GM19395 (cell line): ENCODE measurements around the gene MYO1B.

Source experiments
- ATAC-seq: cut with Tn5 transposase; IDR thresholded peaks from one replicate; pipeline ENCODE4 v1.9.1; 2021; ENCODE audit warnings: mild to moderate bottlenecking, moderate library complexity; ENCODE audit not compliant: unreplicated experiment

Gene MYO1B

GRCh38 chr2:191355170-191355758, 110.1 kb downstream of the MYO1B start:
- ATAC-seq: no peak

DNA sequence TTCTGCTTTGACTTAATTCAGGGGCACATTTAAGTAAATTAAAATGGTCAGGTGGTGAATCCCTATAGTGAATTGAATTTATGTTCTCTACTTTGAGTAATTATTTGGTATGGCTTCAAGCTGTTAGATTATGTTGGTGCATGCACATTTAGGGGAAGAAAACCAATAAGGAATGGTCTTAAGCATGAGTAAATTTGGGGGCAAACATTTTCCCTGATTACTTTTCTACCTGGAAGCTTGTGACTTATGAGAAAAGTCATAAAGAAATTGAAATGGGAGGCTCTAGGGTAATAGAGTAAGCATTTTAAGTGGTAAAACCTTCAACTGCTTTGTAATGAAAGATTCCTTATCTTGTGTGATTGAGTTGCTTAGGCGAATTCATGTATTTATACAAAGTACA, 112.5 kb downstream of the MYO1B start:
- ATAC-seq: no peak

GRCh38 chr2:191358325-191359025, 113.3 kb downstream of the MYO1B start:
- ATAC-seq: no peak

GRCh38 chr2:191359133-191359532, 113.9 kb downstream of the MYO1B start:
- ATAC-seq: no peak

- no peak for ATAC-seq
Observed at GRCh38 chr2:191360918-191361317, 115.7 kb downstream of the MYO1B start.

DNA sequence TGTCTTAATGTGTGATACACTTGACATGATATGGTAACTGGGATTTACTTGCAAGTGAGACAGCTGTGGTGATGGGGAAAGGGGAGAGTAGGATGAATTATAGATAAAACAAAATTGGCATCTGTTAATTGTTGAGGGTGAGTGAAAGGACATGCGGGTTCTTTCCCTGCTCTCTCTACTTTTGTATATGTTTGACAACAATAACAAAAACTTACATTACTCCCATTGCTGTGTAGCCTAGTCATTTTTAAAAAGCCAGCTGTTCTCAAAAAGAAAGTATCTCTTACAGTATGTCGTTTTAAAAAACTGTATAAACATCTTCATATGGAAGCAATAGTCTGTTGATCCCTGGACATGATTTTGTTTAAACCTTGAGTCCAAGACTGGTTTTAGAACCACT, 117.6 kb downstream of the MYO1B start:
- ATAC-seq: no peak

GRCh38 chr2:191363267-191363666, 118.1 kb downstream of the MYO1B start:
- ATAC-seq: no peak

GRCh38 chr2:191365089-191365488, 119.9 kb downstream of the MYO1B start:
- ATAC-seq: no peak

DNA sequence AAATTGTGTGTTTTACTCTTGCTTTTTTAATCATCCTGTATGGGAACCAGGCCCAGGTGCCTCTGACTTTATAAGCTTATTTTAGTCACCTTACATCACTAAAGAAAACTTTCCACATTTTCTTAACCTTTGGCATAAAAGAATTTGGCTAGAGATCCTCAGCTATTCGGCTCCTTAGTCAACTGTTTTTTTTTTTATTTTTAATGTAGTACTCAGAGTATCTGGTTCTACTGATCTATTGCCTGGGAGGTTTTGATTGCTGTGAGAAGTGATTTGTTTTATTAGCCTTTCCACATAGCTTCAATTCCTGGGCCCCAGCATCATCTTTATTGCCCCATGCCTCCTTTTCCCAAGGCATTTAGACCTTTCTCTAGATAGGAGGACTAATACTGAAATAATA, 121.0 kb downstream of the MYO1B start:
- ATAC-seq: no peak

DNA sequence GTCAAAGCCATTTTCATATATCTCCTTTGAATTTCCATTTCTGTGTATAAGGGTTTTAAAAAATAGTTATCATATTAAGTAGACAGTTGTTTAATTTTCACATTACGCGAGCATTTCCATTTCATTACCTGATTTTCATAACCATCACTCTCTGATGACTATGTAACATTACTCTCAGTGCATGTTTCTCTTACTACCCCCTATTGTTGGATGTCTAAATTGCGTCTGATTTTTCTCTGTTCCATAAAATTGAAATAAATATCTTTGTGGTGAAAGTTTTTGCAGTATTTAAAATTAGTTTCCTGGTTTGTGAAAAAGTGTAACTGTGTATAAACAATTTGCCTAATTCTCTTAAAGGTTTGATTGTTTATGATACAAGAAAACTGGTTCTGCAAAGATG, 123.8 kb downstream of the MYO1B start:
- no peak for ATAC-seq

GRCh38 chr2:191374366-191374765, 129.2 kb downstream of the MYO1B start:
- ATAC-seq: no peak

DNA sequence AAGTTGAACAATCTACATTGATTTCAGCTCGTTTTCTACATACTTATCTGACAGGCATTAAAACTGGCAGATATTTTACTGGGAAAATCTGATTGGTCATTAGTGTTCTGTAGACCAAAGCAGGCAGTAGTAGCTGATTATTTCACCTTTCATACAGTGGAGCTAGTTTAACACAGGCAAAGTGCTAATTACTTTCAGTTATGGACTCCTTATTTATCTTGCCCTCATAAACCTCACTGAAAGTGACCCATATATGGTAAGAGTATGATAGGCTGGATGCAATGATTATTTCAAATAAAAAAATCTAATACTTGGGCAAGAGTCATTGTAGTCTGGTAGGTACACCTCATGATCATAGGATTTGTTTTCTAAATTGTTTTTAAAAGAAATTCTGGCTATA, 129.7 kb downstream of the MYO1B start:
- ATAC-seq: no peak

DNA sequence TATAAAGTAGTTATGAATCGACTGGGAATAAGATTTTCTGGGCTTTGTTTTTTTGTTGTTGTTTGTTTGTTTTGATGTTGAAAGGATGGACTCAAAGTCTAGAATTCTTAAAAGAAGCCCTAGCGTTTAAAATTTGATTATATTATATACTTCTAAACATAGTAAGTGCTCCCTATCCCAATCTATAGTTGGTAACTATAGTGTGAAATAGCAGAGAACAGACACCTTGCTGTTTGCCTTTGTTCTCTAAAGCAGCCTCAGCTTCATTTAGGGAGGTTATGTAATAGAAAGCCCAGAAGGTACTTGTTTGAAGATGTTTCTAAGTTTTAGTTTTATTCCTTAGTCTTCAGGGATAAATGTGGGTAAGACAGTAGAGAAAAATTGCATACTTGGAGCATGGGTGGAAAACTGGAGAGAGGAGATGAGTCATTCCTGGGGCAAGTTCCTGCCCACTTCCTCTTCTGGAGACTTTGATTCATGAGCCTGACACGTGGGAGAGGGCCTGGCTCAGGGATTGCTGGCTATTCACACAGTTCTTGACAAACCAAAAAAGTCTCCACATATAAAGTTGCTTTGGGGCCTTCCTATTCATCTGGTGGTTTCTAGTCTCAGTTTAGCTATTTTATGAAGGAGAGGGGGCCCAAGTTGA, 131.9 kb downstream of the MYO1B start:
- peak; percentile 90 for ATAC-seq

- ATAC-seq: no peak
Observed at GRCh38 chr2:191379375-191379774, 134.2 kb downstream of the MYO1B start.

GRCh38 chr2:191382801-191383200, 137.6 kb downstream of the MYO1B start:
- no peak for ATAC-seq

- no peak for ATAC-seq
Observed at GRCh38 chr2:191383486-191383885, 138.3 kb downstream of the MYO1B start.

- ATAC-seq: no peak
Observed at GRCh38 chr2:191384829-191385228, 139.6 kb downstream of the MYO1B start.

- peak; percentile 71 for ATAC-seq
Observed at GRCh38 chr2:191385416-191386160, 140.4 kb downstream of the MYO1B start.

GRCh38 chr2:191386938-191387536, 141.8 kb downstream of the MYO1B start:
- ATAC-seq: no peak

DNA sequence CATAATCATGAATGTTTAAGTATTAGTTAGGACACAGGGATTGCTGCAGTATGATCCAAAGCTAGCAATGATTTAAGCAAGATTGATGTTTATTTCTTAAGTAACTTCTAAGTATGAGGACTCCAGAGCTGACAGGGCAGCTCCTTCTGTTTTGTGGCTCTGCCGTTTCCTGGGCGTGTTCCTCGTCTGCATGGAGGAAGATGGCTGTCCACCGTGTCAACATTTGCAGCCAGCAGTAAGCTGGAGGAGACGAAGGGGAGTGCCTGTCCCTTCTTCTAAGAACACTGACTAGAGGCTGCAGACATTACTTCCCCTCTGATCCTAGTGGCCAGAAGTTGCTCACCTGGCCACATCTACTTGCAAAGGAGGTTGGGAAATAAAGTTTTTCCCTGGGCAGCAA, 144.1 kb downstream of the MYO1B start:
- ATAC-seq: no peak

DNA sequence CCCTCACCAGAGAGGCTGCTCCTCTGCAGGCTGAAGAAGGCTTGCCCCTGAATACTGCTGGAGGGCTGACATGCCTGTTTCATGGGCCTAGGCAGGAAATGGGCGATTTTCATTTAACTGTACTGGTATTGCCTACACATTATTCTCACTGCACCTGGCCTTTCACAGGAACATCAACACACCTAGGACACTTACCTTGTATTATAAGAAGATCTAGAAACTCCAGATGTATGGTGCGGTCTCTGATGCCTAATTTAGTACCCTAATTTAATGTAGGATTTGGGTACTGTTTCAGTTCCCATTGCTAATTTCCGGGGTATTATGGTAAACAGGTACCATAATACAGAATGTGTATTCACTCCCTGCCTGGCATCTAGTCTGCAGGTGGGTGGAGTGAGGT, 146.0 kb downstream of the MYO1B start:
- no peak for ATAC-seq
